Measurements from ENCODE around the gene ZNF629.

The ZNF629 gene

DNA sequence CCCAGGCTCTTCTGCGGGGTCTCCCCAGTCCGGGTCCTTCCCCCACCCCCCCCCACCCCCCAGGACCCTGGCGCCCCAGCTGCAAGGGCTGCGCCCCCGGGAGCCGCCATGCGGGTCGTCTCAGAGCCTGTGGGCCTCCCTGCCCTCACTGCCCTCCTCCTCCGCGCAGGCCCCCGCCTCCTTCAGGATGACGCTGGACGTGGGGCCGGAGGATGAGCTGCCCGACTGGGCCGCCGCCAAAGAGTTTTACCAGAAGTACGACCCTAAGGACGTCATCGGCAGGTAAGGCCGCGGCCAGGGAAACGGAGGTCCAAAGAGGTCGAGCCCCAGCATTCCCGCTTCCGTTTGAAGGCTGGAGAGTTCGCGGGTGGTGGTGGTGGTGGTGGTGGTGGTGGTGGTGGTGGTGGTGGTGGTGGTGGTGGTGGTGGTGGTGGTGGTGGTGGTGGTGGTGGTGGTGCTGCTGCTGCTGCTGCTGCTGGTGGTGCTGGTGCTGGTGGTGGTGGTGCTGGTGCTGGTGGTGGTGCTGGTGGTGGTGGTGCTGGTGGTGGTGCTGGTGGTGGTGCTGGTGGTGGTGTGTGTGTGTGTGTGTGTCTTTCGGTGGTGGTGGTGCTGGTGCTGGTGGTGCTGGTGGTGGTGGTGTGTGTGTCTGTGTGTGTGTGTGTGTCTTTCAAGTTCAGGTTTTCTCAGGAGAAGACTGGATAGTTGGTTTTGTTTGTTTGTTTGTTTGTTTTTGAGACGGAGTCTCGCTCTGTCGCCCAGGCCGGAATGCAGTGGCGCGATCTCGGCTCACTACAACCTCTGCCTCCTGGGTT lies 38.2 kb downstream of the ZNF629 start:
- peak; percentile 58 for DNase-seq (ENCODE audit: low read depth, low spot score)

DNA sequence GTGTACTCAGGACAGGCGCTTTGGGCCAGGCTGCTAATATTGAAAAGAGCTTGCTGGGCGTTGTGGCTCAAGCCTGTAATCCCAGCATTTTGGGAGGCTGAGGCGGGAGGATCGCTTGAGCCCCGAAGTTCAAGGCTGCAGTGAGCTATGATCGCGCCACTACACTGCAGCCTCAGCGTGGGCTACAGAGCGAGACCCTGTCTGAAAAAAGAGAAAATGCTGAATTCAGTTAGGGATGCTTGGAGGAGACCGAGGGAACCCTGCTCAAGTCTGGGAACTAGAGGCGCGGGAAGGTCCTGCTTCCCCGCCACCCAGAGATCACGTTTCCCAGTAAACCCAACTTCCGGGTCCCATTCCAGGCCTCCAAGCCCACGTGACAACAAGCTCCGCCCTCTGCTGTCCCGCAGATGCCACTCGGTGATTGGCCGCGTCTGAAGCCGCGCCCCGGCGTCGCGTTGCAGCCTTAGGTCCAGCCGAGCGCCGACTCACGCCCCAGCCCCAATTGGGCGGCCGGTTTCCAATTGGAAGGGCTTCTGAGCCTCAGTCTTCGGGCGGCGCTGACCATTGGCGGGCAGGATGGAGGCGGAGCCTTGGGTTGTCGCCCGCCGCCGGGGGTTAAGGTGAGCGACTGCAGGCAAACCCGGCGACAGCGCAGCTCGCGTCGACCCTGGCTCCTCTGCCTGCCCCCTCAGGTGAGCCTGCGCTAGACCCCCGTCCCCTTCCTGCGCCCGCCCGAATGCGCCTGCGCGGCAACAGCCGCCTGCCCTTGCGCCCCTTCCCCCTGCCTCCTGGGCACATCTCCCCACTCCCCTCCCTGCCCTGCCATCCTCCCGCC lies 39.0 kb downstream of the ZNF629 start, which contains the start of gene PHKG2:
Gene PHKG2 (plus strand): TSS at position 627 of the 835 bp plus-strand sequence. CDS start 396 bp downstream, outside the sequence.
- peak; percentile 100 for DNase-seq (ENCODE audit: low read depth, low spot score)

DNA sequence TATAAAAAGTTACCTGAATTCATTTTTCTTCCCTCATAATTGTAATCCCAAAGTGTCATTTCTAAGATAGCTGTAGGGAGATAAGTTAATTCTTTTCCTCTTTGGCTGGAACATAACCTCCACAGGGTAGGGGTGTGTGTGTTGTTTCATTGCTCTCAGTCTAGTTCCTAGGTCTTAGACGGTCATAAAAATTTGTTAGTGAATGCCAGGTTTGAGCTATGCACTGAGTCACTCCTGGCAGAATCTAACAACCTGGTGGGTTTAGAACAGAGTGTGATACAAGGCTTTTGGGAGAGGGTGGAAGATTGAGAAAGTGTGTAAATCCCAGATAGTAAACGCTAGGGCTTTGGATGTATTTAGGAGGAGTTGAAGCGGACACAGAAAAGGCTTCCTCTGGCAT lies 39.7 kb downstream of the ZNF629 start:
- peak; percentile 54 for DNase-seq (ENCODE audit: low read depth, low spot score)

DNA sequence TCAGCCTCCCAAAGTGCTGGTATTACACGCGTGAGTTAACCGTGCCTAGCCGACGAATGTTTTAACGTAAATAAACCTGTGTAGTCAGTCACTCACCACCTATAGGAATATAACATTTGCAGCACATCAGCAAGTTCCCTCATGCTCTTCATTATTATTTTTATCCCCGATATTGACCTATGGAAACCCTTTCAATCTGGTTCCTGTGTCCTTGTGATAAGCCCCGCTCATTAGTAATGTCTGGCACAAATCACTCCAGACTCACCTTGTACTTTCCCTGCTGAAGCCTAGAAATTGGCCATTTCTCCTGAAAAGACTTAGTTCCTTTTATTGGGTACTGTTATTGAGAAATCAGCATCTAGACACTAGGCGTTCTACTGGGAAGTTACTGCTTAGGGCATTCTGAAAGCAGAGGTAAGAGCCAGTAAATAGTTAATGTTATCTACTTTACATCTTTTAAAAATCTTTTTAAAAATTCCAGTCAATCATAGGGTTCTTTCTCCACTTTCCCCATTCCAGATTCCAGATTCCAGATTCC lies 40.3 kb downstream of the ZNF629 start:
- no peak for DNase-seq (ENCODE audit: low read depth, low spot score)

DNA sequence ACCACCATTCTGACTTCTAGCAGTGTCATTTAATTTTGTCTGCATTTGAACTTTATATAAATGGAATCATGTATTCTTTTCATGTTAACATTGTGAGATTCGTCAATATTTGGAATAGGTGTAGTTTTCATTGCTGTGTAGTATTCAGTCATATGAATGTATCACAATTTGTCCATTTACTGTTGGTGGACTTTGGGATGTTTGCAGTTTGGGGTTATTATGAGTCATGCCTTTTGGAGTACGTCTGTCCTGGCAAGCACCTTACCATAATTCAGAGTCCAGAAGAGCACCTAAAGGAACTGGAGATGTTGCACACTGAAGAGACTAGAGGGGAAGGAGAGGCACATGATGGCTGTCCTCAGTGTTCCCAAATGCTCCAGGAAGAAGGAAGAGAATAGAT lies 41.9 kb downstream of the ZNF629 start:
- DNase-seq (ENCODE audit: low read depth, low spot score) = no peak

DNA sequence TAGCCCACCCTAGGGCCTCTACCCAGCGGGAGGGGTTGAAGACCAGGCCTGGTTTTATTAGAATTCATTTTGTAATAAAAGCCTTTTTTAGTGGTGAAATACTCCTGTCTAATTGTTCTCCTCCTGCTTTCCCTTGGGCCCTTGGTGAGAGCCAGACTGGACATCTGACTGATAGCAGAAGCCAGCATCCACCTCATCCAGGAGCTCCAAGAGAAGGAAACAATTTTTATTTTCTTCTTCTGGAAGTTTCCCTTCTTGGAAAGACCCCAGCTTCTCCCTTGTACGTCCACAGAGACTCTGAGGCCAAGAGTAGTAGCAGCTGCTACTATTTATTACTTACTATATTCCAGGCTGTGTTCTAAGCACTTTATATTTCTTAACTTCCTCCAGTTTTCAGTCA lies 42.8 kb downstream of the ZNF629 start:
- no peak for DNase-seq (ENCODE audit: low read depth, low spot score)

DNA sequence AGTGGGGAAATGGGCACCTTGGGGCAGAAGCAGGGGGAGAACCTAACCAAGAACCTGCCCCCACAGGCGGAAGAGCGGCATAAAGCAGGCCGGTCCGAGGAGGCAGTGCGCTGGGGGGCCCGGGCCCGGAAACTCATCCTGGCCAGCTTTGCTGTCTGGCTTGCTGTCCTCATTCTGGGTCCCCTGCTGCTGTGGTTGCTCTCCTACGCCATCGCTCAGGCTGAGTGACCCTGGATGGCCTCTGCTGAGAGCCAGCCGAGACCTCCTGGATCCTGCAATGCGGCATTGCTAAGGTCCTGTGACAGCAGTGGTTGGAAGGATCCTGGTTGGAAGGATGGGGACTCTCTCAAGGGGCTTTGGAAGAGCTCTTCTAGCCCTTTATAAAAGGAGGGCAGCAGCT lies 43.3 kb downstream of the ZNF629 start:
- DNase-seq (ENCODE audit: low read depth, low spot score) = no peak

DNA sequence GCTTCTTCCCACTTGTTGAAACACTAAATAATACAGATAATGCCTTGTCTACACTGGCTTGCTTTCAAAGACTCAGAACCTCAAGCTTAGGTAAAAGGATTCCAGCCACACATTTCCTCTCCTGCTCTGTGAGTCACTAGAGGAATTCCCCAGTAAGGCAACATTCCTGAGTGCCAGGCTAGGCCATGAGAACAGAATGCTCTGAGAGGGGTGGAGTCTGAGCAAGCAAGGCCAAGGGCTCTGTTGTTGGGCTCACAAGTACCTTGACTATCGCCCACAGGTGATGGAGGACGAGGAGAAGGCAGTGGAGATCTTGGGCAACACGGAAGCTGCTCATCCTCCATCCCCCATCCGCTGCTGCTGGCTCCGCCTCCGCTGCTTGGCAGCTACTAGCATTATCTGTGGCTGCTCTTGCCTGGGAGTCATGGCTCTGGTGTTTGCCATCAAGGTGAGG lies 45.5 kb downstream of the ZNF629 start:
- peak; percentile 95 for DNase-seq (ENCODE audit: low read depth, low spot score)

DNA sequence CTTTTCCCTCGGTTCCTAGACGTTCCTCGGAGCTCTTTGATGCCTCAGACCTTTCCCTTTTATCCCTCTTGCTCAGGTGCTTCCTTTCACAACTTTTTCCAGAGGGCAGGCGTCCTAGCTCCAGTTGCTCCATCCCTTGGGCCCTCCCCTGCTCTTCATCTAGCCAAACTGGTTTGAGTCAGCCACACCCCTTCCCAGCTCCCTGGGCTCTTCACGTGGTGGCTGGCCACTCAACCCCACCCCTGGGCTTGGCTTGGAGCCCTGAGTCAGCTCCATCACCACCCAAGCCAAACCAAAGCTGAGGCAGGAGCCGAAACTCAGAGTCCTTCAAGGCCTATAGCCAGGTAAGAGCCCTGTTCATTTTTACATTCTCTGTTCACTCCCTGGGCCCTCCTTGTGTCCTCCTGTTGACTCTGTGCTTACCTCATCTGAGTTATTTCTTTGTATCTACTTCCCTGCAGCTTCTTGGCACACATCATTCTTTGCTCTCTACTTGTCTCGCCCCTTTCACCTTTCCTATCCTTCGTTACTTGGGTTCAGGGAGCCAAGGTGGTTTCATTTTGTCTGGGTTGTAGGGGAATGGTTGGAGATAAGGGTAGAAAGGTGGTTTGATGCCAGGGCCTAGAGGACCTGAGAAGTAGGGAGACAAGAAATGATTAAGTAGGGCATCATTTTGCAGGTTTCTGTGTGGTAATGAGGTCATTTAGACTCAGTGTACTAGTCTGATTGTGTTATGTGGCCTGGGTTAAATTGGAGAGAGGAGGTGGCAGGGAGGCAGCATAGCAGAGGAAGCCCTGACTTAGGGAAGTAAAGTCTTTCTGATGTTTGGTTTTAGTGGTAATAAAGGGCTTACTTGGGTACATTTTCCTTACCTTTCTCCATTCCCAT lies 46.4 kb downstream of the ZNF629 start:
- peak; percentile 88 for DNase-seq (ENCODE audit: low read depth, low spot score)

DNA sequence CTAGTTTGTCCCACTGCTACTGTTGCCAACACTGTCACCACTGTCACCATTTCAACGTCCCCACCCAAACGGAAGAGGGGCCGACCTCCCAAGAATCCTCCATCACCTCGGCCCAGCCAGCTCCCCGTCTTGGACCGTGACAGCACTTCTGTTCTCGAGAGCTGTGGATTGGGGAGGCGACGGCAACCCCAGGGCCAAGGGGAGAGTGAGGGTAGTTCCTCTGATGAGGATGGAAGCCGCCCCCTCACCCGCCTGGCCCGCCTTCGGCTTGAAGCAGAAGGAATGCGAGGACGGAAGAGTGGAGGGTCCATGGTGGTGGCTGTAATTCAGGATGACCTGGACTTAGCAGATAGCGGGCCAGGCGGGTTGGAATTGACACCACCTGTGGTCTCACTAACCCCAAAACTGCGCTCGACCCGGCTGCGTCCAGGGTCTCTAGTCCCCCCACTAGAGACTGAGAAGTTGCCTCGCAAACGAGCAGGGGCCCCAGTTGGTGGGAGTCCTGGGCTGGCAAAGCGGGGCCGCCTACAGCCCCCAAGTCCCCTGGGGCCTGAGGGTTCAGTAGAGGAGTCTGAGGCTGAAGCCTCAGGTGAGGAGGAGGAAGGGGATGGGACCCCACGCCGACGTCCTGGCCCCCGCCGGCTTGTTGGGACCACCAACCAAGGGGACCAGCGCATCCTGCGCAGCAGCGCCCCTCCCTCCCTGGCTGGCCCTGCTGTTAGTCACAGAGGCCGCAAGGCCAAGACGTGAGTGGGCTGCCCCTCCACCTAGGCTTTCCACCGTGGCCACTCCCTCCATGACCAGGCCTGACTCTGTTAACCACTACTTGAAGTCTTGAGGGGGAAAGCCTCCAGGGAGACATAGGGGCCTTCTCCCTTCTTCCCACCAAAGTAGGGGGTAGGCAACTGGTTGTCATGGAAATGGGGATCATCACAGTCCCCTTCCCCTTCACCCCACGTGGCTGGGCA lies 47.7 kb downstream of the ZNF629 start:
- DNase-seq (ENCODE audit: low read depth, low spot score) = no peak

DNA sequence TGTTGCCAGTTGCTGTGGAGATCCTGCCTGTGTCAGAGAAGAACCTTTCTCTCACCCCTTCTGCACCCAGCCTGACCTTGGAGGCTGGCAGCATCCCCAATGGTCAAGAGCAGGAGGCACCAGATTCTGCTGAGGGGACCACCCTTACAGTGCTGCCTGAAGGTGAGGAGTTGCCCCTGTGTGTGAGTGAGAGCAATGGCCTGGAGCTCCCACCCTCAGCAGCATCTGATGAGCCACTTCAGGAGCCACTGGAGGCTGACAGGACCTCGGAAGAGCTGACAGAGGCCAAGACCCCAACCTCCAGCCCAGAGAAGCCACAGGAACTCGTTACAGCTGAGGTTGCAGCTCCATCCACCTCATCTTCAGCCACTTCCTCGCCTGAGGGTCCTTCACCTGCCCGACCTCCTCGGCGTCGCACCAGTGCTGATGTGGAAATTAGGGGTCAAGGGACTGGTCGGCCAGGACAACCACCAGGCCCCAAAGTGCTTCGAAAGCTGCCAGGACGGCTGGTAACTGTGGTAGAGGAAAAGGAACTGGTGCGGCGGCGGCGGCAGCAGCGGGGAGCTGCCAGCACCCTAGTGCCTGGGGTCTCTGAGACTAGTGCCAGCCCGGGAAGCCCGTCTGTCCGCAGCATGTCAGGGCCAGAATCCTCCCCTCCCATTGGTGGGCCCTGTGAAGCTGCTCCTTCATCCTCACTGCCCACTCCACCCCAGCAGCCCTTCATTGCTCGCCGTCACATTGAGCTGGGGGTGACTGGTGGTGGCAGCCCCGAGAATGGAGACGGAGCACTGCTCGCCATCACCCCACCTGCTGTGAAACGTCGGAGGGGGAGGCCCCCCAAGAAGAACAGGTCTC lies 49.0 kb downstream of the ZNF629 start:
- DNase-seq (ENCODE audit: low read depth, low spot score) = no peak

DNA sequence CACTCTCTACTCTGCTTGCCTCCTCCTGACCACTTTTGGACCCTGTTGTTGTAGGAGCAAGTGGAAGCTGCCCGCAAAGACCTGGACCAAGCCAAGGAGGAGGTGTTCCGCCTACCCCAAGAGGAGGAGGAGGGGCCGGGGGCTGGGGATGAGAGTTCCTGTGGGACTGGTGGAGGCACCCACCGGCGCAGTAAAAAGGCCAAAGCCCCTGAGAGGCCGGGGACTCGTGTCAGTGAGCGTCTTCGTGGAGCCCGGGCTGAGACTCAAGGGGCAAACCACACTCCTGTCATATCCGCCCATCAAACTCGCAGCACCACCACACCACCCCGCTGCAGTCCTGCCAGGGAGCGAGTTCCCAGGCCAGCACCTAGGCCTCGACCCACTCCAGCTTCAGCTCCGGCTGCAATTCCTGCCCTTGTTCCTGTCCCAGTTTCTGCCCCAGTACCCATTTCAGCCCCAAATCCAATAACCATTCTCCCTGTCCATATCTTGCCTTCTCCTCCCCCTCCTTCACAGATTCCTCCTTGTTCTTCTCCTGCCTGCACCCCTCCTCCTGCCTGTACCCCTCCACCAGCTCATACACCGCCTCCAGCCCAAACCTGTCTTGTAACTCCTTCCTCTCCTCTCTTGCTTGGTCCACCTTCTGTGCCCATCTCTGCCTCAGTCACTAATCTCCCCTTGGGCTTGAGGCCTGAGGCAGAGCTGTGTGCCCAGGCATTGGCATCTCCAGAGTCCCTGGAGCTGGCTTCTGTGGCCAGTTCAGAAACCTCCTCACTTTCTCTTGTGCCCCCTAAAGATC lies 49.8 kb downstream of the ZNF629 start:
- DNase-seq (ENCODE audit: low read depth, low spot score) = no peak

DNA sequence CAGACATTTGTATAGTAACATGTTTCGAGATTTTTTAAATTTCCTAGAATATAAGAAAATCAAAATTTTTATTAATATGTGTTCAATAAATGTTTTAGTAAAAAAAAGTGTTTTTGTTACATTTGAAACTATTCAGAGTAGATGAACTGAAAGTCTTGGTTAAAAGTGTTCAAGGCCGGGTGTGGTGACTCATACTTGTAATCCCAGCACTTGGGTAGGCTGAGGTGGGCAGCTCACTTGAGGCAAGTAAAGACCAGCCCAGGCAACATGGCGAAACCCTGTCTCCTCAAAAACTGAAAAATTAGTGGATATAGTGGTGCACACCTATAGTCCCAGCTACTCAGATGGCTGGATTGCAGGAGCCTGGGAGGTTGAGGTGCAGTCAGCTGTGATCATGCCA lies 55.6 kb downstream of the ZNF629 start:
- peak; percentile 32 for DNase-seq (ENCODE audit: low read depth, low spot score)

DNA sequence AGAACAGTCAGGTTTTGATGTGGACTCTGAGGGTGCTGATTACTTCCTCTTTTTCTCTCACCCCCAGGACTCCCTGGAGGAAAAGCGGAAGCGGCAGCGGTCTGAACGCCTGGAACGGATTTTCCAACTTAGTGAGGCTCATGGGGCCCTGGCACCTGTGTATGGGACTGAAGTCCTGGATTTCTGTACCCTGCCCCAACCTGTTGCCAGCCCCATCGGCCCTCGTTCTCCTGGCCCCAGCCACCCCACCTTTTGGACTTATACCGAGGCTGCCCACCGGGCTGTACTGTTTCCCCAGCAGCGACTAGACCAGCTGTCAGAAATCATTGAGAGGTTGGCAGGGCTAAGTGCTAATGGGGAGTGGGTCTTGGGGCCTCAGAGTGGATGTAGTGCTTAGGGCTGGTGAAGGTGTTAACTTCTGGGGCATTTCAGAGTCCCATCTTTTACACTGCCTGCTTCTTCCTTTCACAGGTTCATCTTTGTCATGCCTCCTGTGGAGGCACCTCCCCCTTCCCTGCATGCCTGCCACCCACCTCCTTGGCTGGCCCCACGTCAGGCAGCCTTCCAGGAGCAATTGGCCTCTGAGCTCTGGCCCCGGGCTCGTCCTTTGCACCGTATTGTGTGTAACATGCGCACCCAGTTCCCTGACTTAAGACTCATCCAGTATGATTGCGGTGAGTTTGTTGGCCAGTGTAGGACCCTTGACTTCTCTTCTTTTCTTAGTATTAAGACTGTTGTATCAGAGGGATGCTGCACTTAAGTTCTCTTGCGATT lies 57.9 kb downstream of the ZNF629 start:
- DNase-seq (ENCODE audit: low read depth, low spot score) = no peak
